IPS DF 19.7 (cell line): ENCODE data around the gene MPST.
"Not testable (repeated sequence)": the region's sequence is repeated elsewhere in the genome, so short reads cannot be mapped to it uniquely, and the experiment has no call there.

Source experiments
- DNase-seq: peaks from one replicate; pipeline ENCODE4 v3.0.0-alpha.2; 2013; ENCODE audit warnings: low read depth, low spot score

The MPST gene

DNA sequence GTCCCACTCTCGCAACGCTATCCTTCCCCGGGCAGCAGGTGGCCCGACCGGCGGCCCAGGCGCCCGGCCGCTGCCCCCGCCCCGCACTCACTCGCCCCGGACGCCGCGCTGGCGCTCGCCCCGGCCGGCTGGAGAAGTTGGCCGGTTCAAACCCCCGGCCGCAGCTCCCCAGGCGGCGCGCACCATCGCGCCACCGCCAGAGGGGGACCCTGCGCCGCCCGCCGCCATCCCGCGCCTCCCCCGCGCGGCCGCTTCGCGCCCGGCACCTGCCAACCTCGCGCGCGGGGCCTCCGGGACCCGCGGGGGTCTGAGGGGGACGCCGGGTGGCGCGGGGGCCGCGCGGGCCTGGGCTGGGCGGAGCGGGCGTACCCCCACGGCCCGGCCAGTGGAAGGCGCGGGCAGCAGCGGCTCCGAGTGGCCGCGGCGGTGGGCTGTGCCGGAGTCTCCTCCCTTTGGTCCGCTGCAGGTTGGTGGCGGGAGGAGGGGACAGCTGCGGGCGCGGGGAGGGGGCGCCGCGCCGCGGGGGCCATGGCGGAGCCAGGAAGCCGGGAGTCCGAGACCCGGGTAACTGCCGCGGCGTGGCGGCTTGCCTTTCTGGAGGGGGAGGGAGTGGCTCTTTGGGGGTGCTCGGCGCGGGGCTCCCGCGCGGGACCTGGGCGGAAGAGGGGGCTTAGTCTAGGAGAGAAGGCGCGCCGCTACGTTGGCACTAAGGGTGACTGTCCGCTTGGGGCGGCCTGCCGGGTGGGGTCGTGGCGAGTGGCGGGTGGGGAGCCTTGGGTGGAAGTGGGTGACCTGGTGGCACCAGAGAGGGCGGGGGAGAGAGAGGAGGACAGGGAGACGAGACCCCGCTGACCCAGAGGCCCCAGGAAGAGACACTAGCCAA, at the start of gene MPST, which contains the start of gene TST:
Gene MPST, plus strand, starts transcription at position 434 of the 883 bp plus-strand sequence. Its CDS starts 95 bp downstream, at position 529.
Gene TST, minus strand, starts transcription at position 139 of the 883 bp plus-strand sequence. CDS start 715 bp downstream, outside the sequence.
- no peak for DNase-seq

DNA sequence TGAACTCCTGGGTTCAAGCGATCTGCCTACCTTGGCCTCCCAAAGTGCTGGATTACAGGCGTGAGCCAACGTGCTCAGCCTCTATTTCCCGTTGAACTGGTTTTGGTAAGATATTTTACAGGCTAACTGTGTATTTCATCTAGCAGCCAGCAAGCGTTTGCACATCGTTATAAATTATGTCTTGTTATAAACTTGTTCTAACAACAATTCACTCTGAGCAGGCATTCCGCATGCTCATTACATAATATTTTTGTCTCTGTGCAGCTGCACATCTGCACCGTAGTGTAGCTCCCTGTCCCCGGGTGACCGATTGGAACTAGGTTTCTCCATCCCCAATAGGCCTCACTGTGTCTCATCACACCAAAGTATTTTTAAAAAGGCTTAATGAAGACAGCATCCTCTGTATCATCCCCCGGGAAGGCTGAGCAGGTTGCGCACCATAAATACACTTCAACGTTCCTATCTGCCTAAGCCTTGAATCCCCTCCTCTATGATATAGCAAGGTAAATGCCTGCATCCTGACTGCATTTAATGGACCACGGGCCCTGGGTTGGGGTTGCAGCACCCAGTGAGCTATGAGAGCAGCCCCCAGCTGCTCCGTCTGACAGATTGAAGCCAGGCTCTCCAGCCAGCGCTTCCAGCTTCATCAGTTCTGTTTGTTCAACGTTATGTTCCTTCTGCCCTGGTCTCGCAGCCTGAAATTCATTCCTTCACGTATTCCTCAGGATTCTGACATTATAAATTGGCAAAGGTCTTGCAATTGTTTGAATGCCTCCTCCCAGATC, 48.0 kb upstream of the MPST start:
- no peak for DNase-seq

DNA sequence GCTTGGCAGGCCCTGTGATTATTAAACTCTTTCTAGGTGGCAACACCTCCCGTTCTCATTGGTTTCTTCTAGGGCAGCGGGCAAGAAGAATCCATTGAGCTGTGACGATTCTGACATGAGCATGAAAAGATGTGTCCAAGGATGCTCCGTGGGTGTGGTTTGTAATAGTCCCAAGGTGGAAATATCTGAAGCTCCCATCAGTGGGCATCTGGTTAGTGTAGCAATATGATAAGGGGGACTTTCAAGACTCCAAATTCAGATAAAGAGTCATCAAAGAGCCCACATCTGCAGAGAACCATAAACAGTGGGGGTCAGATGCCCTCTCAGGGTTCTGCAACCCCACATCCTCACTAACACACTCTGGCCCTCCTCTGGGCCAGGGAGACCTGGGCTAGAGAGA, 42.9 kb upstream of the MPST start:
- DNase-seq: no peak

DNA sequence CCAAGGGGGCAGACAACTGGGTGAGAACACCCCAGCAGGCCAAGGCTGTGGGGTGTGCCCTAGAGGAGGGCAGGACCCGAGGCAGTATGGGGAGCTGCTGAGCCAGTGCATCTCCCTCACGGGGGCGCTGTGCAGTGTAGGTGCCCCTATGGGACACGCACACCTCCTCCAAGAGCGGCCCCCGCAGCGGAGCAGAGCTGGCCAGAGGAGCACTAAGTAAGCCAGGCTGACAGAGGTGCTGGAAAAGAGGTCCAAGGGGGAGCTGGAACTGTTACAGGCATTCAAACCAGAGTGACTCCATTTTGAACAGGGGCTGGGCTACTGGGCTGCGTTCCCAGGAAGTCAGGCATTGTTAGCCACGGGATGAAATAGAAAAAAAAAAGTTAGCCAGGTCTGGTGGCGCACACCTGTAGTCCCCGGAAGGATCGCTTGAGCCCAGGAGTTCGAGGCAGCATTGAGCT, 42.1 kb upstream of the MPST start:
- no peak for DNase-seq

DNA sequence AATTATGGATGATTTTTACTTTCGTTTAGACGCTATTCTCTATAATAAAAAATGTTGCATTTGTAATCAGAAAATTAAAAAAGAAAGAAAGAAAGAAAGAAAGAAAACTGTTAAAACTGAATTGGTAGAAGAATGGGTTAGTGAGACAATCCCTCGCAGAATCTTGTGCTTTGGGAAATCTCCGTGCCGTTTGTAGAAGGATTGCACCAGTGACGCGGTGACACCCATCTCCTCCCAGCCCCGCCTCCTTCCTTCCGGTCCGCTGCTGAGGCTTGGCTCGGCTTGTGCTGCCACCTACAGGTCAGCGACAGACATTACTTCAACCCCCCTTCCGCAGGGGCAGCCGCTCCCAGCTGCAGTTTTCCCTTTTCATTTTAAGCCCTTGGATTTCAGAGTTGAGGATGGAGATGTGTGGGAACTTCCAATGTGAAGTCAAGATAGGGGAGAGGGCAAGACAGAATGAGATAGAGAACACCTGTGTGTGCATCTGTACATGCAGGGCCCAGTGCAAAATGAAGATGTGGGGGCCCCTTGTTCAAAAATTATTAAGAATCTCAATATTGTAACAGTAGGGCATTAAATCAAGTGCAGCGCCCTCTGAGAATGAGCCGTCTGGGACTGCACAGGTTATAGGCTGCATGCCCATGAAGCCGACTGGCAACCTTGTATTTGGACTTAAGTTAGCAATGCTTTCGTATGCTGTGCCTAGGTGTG, 41.4 kb upstream of the MPST start:
- DNase-seq: no peak

DNA sequence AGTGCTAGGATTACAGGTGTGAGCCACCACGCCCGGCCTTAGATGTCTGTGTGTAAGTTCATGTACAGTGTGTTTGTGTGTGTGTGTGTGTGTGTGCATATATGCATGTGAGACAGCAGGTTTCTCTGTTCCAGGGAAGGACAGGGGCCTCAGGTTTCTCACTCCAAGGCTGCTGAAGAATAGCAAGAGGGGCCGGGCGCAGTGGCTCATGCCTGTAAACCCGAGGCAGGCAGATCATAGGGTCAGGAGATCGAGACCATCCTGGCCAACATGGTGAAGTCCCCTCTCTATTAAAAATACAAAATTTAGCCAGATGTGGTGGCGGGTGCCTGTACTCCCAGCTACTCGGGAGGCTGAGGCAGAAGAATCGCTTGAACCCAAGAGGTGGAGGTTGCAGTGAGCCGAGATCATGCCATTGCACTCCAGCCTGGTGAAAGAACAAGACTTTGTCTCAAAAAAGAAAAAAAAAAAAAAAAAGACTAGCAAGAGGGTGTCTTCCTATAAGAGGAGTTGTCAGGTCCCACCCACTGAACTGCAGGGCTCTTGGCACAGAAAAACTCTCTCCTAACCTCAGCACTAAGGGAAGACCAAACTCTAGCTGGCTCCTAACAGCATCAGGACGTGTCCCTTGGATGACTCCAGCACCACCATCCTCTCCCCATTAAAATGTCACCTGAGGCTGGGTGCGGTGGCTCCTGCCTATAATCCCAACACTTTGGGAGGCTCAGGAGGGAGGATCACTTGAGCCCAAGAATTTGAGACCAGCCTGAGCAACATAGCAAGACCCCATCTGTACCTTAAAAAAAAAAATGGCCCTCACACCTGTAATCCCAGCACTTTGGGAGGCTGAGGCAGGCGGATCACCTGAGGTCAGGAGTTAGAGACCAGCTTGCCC, 40.3 kb upstream of the MPST start:
- DNase-seq: no peak

DNA sequence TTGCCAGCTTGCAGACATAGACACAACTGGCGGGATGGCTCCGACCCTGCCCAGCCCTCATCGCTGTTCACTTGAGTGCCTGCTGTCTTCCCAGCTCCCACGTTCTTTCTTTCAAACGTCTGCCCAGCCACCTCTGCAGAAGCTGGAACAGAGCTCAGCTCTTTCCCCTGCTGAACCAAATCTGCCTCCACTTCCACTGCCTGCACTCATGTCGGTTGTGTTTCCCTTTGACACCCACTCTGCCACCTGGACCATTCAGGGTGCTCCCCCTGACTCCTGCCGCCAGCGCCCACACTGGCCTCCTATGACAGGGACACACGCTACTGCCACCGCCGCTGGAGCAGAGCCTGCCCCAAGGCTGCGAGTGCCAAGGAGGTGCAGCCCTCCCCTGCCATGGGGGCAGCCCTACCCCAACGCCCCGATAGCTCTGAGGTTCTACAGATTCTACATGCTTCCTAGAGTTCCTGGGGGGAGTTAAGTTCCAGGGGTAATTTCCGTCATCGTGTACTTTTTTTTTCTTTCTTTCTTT, 38.2 kb upstream of the MPST start:
- no peak for DNase-seq

DNA sequence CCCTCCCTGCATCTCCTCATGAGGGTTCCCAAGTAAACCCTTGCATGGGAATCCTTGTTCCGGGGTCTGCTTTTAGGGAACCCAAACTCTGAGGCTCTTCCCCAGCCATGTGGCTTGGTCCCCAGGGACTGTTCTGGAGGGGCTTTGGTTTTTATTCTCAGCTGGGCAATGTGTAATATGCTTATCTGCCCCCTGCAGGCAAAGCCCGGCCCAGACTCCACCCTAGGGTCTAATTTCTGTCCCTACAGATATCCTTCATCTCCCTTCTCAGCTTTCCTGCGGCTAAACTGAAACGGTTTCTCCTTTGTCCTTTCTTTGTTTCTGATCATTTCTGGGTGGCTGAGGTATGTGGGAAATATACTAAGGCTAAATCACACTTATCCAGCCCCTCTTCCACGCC, 37.4 kb upstream of the MPST start:
- no peak for DNase-seq

DNA sequence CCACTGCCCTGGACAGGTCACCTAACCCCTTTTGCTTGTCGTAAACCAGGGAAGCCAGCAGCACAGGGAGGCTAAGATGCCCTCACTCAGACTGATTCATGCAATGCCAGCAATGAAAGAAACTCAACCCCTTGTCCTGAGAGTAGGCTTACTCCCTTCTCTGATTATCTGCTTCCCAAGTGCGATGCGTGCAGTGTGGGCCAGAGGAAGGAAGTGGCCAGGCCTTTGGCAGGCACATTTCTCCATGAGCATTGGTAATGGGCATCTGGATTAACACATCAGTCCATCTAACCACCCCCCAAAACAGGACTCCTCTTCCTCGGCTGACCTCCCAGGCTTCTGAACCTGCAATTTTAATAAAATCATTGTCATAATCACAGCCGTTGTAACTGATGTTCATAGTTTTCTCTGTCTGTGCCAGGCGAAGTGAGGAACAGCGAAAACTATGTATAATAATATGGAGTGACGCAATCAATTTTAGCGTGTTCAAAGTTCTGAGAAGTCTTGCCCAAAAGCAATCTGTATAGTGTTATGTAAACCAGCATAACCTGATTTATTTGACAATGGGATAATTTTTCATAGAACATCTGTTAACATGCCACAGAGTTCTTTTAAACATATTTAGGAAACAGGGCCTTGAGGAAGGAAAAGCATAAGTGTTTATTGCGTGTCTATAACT, 34.2 kb upstream of the MPST start:
- no peak for DNase-seq

DNA sequence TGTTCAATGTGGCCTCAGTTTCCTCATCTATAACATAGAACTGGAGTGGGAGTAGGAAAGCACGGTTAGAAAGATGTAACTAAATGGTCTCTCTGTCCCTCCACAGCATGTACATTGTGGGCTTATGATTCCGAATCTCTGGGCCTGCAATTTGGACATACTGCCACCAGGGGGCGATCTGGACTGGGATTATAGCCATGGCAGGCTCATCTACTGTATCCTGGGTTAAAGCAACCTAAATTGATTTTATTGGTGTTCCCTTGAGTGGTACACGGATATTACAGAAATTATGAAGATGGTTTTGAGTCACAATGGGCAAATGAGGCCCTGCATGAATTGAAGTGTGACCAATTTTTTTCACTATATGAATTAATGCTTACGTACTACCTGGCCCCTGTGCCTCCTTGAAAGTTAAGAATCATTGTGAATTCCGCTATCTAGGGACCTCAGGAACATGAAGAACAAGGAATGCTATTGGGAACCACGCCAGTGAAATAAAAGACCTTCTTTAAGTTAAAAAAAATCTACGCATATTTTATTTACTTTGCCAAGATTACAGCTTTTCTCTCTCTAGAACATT, 33.2 kb upstream of the MPST start:
- DNase-seq: no peak

DNA sequence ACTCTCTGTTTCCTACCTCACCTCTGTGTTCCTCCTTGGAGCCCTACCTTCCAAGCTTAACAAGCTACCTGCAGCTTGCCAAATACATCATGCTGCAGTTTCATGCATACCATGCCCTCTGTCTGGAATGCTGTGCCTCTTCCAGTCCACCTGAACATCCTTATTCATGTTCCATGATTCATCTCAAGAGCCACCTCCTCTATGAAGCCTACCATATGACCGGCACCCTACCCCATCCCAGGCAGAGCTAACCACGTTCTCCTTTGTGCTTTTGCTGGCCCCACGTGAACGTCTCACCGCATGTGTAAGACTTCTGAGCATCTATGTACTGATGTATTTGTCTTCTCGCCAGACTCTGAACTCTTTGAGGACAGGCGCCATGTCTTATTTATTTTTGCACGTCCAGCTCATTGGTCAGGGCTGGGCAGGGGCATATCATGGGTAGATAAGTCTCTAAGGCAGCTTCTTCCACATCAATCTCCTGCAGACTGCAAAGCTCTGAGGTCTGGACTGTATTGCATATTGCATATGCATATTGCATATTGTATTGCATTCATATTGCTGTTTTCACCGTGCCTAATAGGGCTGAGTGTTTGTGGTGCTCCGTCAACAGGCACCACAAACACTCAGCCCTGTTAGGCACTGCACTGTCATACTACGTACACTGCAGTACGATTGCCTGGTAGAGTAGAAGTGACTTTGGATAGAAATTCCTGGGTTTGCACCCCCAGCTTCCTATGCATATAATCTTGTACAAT, 31.3 kb upstream of the MPST start:
- no peak for DNase-seq

DNA sequence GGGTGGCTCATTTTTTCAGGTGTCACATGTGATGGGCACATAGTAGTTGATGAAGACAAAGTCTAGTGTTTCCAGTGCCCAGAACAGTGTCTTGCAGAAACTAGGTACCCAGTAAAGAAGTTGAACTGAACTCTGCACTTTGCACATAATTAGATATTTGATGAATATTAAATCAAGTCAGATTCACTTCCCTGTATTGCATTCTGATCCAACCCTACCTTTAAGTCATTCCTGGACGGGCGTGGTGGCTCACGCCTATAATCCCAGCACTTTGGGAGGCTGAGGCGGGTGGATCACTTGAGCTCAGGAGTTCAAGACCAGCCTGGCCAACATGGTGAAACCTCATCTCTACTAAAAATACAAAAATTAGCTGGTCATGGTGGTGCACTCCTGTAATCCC, 30.5 kb upstream of the MPST start:
- DNase-seq: not testable (repeated sequence)

DNA sequence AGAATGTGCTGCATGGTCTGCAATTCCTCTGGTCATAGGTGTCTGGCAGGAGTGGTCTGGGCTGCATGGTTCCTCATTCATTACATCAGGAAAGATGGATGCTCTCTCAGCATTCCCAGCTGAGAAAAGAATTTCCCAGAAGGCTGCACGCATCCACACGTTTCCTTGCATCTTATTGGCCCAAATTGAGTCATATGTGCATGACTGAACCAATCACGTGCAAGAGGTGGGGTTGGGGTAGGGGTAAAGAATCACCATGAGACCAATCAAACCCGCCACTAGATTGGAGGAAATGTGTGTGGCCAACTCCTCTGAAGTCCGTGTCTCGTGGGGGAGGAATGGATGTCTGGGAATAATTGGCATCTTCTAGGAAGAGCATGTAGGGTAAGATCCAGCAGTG, 29.1 kb upstream of the MPST start:
- DNase-seq: no peak

DNA sequence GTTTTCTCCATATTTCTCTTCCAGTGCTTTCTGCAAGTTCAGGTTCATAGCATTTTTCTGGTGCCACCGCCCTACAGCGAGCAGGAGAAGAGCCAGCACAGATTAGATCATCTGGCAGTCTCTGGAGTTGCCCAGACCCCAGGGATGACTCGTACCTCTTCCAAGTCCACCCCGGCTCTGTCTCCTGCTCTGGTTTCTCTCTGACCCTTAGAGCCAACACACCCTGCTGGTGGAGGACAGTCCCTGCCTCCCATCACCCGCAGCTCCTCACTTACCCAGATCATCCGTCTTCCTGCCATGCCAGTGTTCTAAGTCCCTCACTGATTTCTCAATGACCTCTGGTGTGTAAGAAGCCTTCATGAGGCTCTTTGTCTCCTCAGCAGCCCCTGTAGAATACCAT, 28.3 kb upstream of the MPST start:
- no peak for DNase-seq

DNA sequence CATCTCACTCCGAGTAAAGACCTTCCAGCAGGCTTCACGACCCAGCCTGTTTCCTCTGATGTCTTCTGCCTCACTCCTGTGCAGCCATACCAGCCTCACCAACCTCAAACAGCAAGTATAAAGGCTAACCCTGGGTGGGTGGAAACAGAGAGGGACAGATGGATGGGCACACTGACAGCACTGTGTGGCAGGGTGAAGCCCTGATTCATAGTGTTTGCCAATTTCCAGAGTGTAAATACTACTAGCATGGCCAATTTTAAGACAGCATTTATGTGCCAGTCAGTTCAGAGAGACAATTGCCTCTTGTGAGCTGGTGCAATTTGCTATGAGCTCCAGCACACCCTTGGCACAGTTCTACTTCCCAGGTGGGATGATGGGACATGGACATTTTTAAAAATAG, 21.8 kb upstream of the MPST start:
- no peak for DNase-seq

DNA sequence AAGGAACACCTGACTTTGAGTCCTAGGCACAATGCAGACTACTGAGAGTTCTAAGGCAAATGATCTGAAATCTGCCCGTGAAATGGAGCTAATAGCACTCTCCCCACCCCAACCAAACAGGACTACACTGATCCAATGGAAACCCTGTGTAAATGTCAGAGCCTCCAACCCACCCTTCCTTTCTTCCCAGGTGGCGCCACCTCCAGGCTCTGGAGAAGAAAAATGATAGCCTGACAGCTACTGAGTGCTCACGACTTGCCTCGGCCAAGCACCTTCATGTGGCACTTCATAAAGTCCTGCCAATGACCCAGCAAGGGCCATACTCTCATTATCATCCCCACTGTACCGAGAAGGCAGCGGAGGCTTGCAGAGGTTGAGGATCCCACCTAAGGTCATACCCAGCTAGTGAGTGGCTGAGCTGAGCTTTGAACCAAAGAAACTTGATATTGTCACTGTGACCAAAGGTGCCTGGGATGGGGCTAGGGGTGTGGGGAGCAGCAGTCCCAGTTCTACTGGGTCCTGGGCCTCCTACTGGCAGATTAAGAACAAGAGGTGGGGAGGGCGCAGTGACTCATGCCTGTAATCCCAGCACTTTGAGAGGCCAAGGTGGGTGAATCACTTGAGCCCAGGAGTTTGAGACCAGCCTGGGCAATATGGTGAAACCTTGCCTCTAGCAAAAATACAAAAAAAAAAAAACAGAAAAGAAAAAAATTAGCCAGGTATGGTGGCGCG, 20.8 kb upstream of the MPST start:
- DNase-seq: no peak

DNA sequence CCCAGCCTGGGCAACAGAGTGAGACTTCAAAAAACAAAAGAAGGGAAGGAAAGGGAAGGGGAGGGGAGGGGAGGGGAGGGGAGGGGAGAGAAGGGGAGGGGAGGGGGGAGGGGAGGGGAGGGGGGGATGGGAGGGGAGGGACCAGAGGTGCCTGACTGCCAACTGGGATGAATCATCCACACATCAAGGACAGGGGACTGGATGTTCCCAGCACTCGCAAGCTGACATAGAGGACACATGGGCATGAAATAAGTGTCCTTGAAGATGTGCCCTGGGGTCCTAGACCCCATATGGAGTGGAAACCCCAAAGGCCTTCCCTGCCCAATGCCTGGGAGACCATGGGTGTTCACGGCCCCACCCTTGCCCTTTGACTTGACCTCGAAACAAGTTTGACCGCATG, 20.1 kb upstream of the MPST start:
- DNase-seq: no peak
